Measurements from ENCODE around the gene CDKN1B. TPM values are rescaled to one million over a fixed set of nuclear protein-coding genes. Genes with fewer than 3 reads are reported as not detected.

Gene CDKN1B
- total RNA-seq, 5 donors from 2014 or later (not counting 1 experiment from before 2014, with no cell fraction given): 170 to 246 (median 188) TPM

DNA sequence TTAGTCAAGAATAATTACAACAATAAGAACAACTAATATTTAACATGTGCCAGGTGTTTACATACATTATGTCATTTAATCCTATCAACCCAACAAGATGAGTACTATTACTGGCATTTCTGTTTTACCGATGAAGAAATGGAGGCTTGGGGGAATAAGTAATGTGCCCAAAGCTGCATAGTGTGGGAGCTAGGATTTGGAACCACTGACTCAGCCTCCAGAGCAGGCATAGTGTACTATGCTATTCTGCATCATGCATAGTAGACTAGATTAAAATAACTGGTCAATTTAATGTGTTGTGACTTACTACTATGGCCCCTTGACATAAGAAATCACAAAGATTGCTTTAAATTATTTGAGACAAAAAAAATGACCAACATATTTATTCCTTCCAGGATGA lies 30.7 kb upstream of the CDKN1B start:
- ATAC-seq (replicated peaks in 1 of 4) (no peak), DNase-seq (no peak)
- Histone ChIP-seq H3K4me1 (ENCODE audit: control insufficient read depth in 1 of 2, extremely low read depth in 1 of 2, insufficient read depth in 2 of 2, low read length in 2 of 2) (peaks cover 3% of the 10 kb centered on the region in 2 experiments), H3K4me3 (ENCODE audit: control insufficient read depth in 1 of 2, extremely low read depth in 1 of 2, low read length in 1 of 2) (no peak overlapping the region), H3K9me3 (no peaks in the 10 kb centered on the region), H3K36me3 (ENCODE audit: control insufficient read depth in 2 of 2, extremely low read depth in 1 of 2, insufficient read depth in 1 of 2, low read length in 1 of 2) (no peaks in the 10 kb centered on the region), H3K27me3 (replicated peaks in 1 of 2; ENCODE audit: control insufficient read depth in 2 of 2, extremely low read depth in 1 of 2, insufficient read depth in 2 of 2, low read length in 1 of 2) (no peaks in the 10 kb centered on the region), H3K27ac (ENCODE audit: low read length) (no peak overlapping the region)
- CTCF ChIA-PET: interaction anchor here in 1 of 2 donors (0.6 kb wide), 2 partner anchors 23 to 184 kb away, joined by 3 to 5 read pairs; no protein-coding TSS in a partner anchor
- POLR2A ChIA-PET: interaction anchor here in 1 of 2 donors (0.7 kb wide), 1 partner anchor 22 kb away, joined by 3 read pairs; no protein-coding TSS in a partner anchor
- H3K27me3 Mint-ChIP-seq: no peaks in the 10 kb centered on the region
- no CpG with 5 or more reads among the region's 1 CpG for WGBS (ENCODE audit: insufficient coverage)
- no peak overlapping the region for H3K4me3 Mint-ChIP-seq
- no peak overlapping the region for H3K27ac Mint-ChIP-seq
- no peaks in the 10 kb centered on the region for H3K9me3 Mint-ChIP-seq
- peaks cover 4% of the 10 kb centered on the region for H3K36me3 Mint-ChIP-seq
- peaks cover 0 to 13% (median 8%) of the 10 kb centered on the region in 3 donors for H3K4me1 Mint-ChIP-seq

DNA sequence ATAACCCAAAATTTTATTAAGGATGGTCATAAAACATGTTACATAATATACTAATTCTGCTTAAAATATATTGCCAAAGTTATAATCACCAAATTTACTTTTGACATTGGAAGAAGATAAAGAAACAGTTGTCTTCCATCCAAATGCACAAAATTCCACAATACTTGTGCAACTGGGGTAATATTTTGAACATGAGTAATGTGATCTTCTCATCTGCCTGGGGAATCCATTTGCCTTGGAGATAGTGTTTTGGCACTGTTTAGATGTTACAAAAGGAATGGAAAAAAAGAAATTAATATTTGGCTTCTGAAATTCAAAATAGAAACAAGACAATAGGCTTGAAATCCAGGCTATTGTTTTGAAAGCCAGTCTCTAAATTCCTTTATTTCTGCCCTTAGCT lies 30.2 kb upstream of the CDKN1B start:
- peaks cover 4% of the 10 kb centered on the region for H3K36me3 Mint-ChIP-seq
- DNase-seq (no peak), ATAC-seq (replicated peaks in 1 of 4) (no peak)
- H3K27ac Mint-ChIP-seq: no peak overlapping the region
- Histone ChIP-seq H3K4me3 (ENCODE audit: control insufficient read depth in 1 of 2, extremely low read depth in 1 of 2, low read length in 1 of 2) (no peak overlapping the region), H3K36me3 (ENCODE audit: control insufficient read depth in 2 of 2, extremely low read depth in 1 of 2, insufficient read depth in 1 of 2, low read length in 1 of 2) (no peaks in the 10 kb centered on the region), H3K27ac (ENCODE audit: low read length) (no peak overlapping the region), H3K9me3 (no peaks in the 10 kb centered on the region), H3K4me1 (ENCODE audit: control insufficient read depth in 1 of 2, extremely low read depth in 1 of 2, insufficient read depth in 2 of 2, low read length in 2 of 2) (peaks cover 3% of the 10 kb centered on the region in 2 experiments), H3K27me3 (replicated peaks in 1 of 2; ENCODE audit: control insufficient read depth in 2 of 2, extremely low read depth in 1 of 2, insufficient read depth in 2 of 2, low read length in 1 of 2) (no peaks in the 10 kb centered on the region)
- H3K9me3 Mint-ChIP-seq: no peaks in the 10 kb centered on the region
- CTCF ChIA-PET: interaction anchor here in 1 of 2 donors (0.6 to 0.9 kb wide), 2 partner anchors 23 to 185 kb away, joined by 4 to 5 read pairs; no protein-coding TSS in a partner anchor
- peaks cover 0 to 13% (median 8%) of the 10 kb centered on the region in 3 donors for H3K4me1 Mint-ChIP-seq
- H3K27me3 Mint-ChIP-seq: no peaks in the 10 kb centered on the region
- H3K4me3 Mint-ChIP-seq: no peak overlapping the region
- POLR2A ChIA-PET: no interaction called here

DNA sequence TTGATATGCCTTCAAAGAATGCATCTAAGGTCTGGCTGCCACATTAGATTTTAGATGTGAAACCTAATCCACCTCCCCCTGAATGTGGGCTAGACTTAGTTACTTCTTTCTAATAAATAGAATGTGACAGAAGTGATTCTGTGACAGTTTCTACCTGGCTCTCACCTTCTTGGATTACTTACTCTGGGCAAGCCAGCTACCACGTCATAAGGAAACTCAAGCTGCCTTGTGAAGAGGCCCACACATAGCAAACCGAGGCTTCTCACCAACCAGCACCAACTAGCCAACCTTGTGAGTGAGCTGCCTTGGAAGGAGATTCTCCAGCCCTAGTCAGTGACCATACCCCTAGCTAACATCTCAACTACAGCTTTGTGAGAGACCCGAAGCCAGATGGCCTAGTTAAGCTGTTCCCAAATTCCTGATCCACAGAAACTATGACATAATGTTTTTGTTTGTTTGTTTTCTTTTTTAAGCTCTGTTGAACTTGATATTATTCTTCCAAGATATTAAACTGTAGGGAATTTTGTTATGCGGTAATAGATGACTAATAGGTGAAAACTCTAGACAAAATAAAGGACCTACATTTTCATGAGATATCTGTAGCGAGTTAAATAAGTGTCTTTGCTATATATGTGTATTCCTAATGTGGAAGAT lies 27.4 kb upstream of the CDKN1B start:
- no peak overlapping the region for H3K4me3 Mint-ChIP-seq
- no peaks in the 10 kb centered on the region for H3K27me3 Mint-ChIP-seq
- no peak for DNase-seq
- ChIA-PET CTCF (no interaction called here), POLR2A (no interaction called here)
- H3K36me3 ChIP-seq (ENCODE audit: control insufficient read depth in 2 of 2, extremely low read depth in 1 of 2, insufficient read depth in 1 of 2, low read length in 1 of 2): no peaks in the 10 kb centered on the region
- H3K36me3 Mint-ChIP-seq: peaks cover 4% of the 10 kb centered on the region
- H3K4me3 ChIP-seq (ENCODE audit: control insufficient read depth in 1 of 2, extremely low read depth in 1 of 2, low read length in 1 of 2): no peak overlapping the region
- H3K27ac Mint-ChIP-seq: peak overlapping the region in 1 of 2 donors; percentile 34
- H3K9me3 Mint-ChIP-seq: no peaks in the 10 kb centered on the region
- no CpG with 5 or more reads among the region's 5 CpGs for WGBS (ENCODE audit: insufficient coverage)
- H3K27me3 ChIP-seq (replicated peaks in 1 of 2; ENCODE audit: control insufficient read depth in 2 of 2, extremely low read depth in 1 of 2, insufficient read depth in 2 of 2, low read length in 1 of 2): no peaks in the 10 kb centered on the region
- H3K9me3 ChIP-seq: no peaks in the 10 kb centered on the region
- H3K4me1 ChIP-seq (ENCODE audit: control insufficient read depth in 1 of 2, extremely low read depth in 1 of 2, insufficient read depth in 2 of 2, low read length in 2 of 2): peaks cover 3% of the 10 kb centered on the region in 2 experiments
- ATAC-seq (replicated peaks in 1 of 4): peak in 1 of 4 experiments; percentile 23
- H3K27ac ChIP-seq (ENCODE audit: low read length): no peak overlapping the region
- peaks cover 0 to 13% (median 8%) of the 10 kb centered on the region in 3 donors for H3K4me1 Mint-ChIP-seq

DNA sequence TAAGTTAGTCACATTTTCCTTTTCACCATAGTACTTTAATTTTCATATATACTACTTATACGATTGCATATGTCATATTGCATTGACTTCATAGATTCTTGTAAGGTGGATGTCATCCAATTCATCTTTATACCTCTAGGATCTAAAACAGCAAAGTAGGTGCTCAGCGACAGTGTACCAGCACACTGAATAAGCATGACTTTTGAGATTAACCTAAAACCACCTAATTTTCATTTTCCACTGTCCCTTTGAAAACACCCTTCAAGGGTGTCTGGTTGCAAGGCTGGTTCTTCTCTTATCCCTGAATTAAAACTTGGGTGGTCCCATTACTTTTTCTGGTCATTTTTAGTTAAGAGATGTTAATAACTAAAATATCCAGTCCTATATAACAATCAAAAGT lies 25.6 kb upstream of the CDKN1B start:
- peaks cover 4% of the 10 kb centered on the region for H3K36me3 Mint-ChIP-seq
- H3K27me3 Mint-ChIP-seq: no peaks in the 10 kb centered on the region
- H3K9me3 Mint-ChIP-seq: no peaks in the 10 kb centered on the region
- H3K27ac Mint-ChIP-seq: no peak overlapping the region
- Histone ChIP-seq H3K27me3 (replicated peaks in 1 of 2; ENCODE audit: control insufficient read depth in 2 of 2, extremely low read depth in 1 of 2, insufficient read depth in 2 of 2, low read length in 1 of 2) (no peaks in the 10 kb centered on the region), H3K4me1 (ENCODE audit: control insufficient read depth in 1 of 2, extremely low read depth in 1 of 2, insufficient read depth in 2 of 2, low read length in 2 of 2) (peaks cover 3 to 7% of the 10 kb centered on the region in 2 experiments), H3K36me3 (ENCODE audit: control insufficient read depth in 2 of 2, extremely low read depth in 1 of 2, insufficient read depth in 1 of 2, low read length in 1 of 2) (no peaks in the 10 kb centered on the region), H3K27ac (ENCODE audit: low read length) (no peak overlapping the region), H3K9me3 (no peaks in the 10 kb centered on the region), H3K4me3 (ENCODE audit: control insufficient read depth in 1 of 2, extremely low read depth in 1 of 2, low read length in 1 of 2) (no peak overlapping the region)
- DNase-seq (no peak), ATAC-seq (replicated peaks in 1 of 4) (no peak)
- CTCF ChIA-PET: no interaction called here
- POLR2A ChIA-PET: no interaction called here
- no CpG with 5 or more reads among the region's 2 CpGs for WGBS (ENCODE audit: insufficient coverage)
- H3K4me1 Mint-ChIP-seq: peaks cover 12 to 21% (median 16%) of the 10 kb centered on the region in 3 donors
- no peak overlapping the region for H3K4me3 Mint-ChIP-seq

DNA sequence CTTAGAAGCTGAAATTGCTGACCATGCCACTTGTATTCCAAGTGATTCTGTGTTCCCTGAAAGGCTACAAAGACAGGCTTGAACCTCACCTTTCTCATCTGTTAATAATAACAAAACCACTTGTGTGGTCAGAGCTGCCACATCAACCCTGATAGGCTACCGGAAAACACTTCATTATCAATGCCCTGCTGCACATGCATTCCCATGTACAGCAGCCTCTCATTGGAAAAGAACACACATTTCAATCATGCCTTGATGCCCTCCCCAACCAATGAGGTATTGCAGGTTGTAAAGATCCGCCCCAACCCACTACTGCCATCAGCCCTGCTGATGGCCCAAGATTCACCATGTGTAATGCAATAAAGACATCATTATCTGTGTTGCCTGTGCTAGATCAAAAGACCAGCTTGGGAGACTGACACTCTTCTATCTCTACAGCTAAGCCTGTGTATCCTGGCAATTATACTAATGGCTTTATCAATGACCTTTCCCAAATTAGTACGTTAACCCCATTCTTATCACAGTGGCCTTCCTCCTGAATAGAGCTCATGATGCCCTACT lies 24.0 kb upstream of the CDKN1B start:
- peaks cover 10 to 13% of the 10 kb centered on the region in 2 experiments for H3K4me1 ChIP-seq (ENCODE audit: control insufficient read depth in 1 of 2, extremely low read depth in 1 of 2, insufficient read depth in 2 of 2, low read length in 2 of 2)
- no peaks in the 10 kb centered on the region for H3K36me3 ChIP-seq (ENCODE audit: control insufficient read depth in 2 of 2, extremely low read depth in 1 of 2, insufficient read depth in 1 of 2, low read length in 1 of 2)
- H3K27ac ChIP-seq (ENCODE audit: low read length): no peak overlapping the region
- no peaks in the 10 kb centered on the region for H3K27me3 ChIP-seq (replicated peaks in 1 of 2; ENCODE audit: control insufficient read depth in 2 of 2, extremely low read depth in 1 of 2, insufficient read depth in 2 of 2, low read length in 1 of 2)
- ATAC-seq (replicated peaks in 1 of 4) (no peak), DNase-seq (no peak)
- POLR2A ChIA-PET: interaction anchor here (0.6 to 0.8 kb wide), 2 partner anchors 79 to 255 kb away, joined by 3 to 4 read pairs; no protein-coding TSS in a partner anchor
- CTCF ChIA-PET: interaction anchor here (0.9 to 1.5 kb wide), 2 partner anchors 23 to 37 kb away, joined by 3 to 6 read pairs; no protein-coding TSS in a partner anchor
- Mint-ChIP-seq H3K27ac (no peak overlapping the region), H3K36me3 (peaks cover 4% of the 10 kb centered on the region), H3K4me3 (no peak overlapping the region), H3K9me3 (no peaks in the 10 kb centered on the region), H3K27me3 (no peaks in the 10 kb centered on the region), H3K4me1 (peaks cover 28 to 37% (median 32%) of the 10 kb centered on the region in 3 donors)
- H3K4me3 ChIP-seq (ENCODE audit: control insufficient read depth in 1 of 2, extremely low read depth in 1 of 2, low read length in 1 of 2): no peak overlapping the region
- H3K9me3 ChIP-seq: no peaks in the 10 kb centered on the region
- 100% methylated on average over 1 of the region's 3 CpGs for WGBS (ENCODE audit: insufficient coverage)

DNA sequence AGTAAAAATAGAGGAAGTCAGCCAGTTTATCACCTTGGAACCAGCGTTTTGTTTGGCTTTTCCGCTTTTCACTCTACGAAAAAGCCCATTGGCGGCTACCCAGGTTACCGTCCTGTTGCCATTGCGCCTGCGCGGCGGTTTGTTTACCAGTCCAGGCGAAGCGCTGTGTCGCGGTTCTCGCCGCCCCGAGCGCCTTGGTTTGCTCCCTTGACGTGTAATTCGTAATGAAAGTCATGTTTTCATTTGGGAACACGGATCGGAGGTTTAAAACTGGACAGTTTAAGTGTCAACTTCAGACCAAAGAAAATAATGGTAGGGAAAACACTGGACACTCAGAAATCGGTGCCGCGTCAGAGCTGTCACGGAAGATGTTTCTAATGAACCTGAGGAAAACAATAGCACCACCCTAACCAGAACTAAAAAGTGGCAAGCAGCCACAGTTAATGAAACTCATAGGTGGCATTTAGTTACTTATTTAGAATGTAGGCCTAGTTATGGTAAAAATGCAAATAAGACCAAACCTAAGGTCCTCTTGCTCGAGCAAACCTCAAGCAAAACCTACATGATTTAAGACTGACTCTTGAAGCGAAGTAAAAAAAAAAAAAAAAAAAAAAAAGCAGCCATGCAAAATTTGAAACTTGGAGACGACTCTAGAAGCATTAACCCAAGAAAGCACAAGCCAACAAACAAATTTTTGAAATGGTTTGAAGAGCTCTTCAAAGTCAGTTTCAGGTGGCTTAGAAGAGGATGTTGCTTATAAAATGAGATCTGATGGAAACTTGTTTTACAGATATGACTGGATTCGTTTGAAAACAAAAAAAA lies 20.4 kb upstream of the CDKN1B start:
- peak overlapping the region; percentile 98 for H3K27ac ChIP-seq (ENCODE audit: low read length)
- H3K4me1 ChIP-seq (ENCODE audit: control insufficient read depth in 1 of 2, extremely low read depth in 1 of 2, insufficient read depth in 2 of 2, low read length in 2 of 2): peaks cover 9 to 10% of the 10 kb centered on the region in 2 experiments
- H3K36me3 ChIP-seq (ENCODE audit: control insufficient read depth in 2 of 2, extremely low read depth in 1 of 2, insufficient read depth in 1 of 2, low read length in 1 of 2): no peaks in the 10 kb centered on the region
- Mint-ChIP-seq H3K9me3 (no peaks in the 10 kb centered on the region), H3K27me3 (no peaks in the 10 kb centered on the region), H3K4me3 (peak overlapping the region; percentile 87 to 93 (median 93)), H3K27ac (peak overlapping the region; percentile 99 to 100), H3K4me1 (peaks cover 31 to 37% (median 32%) of the 10 kb centered on the region in 3 donors), H3K36me3 (no peaks in the 10 kb centered on the region)
- CTCF ChIA-PET: interaction anchor here (0.6 to 2.7 kb wide), 9 partner anchors 15 to 663 kb away, joined by 3 to 27 read pairs (median 5); no protein-coding TSS in a partner anchor
- no peaks in the 10 kb centered on the region for H3K27me3 ChIP-seq (replicated peaks in 1 of 2; ENCODE audit: control insufficient read depth in 2 of 2, extremely low read depth in 1 of 2, insufficient read depth in 2 of 2, low read length in 1 of 2)
- POLR2A ChIA-PET: interaction anchor here (0.6 to 2.8 kb wide), 29 partner anchors 14 to 615 kb away, joined by 3 to 25 read pairs (median 5); partner anchors contain the start of gene BORCS5 (in 1 of the 2)
- WGBS (ENCODE audit: insufficient coverage): under 1% methylated on average over 21 of the region's 29 CpGs
- ATAC-seq (replicated peaks in 1 of 4) (peak; percentile 88 to 92 (median 90)), DNase-seq (peak; percentile 88 to 95 (median 92))
- no peaks in the 10 kb centered on the region for H3K9me3 ChIP-seq
- peak overlapping the region; percentile 57 to 66 for H3K4me3 ChIP-seq (ENCODE audit: control insufficient read depth in 1 of 2, extremely low read depth in 1 of 2, low read length in 1 of 2)
